GM12878 (cell line): ENCODE results near the gene B4GALT7. TPM values are rescaled to one million over a fixed set of nuclear protein-coding genes. Genes with fewer than 3 reads are reported as not detected.

ENCODE experiments used
- ATAC-seq: fragments of 200-7000 bp; cut with Tn5 transposase; 3 replicates; pipeline ENCODE4 v1.9.1; 2020; ENCODE audit warnings: mild to moderate bottlenecking, moderate library complexity
- BruUV-seq: library from RNA; stranded (reverse); fragments of 400-500 nt; replicated peaks from 2 replicates; lab custom pipeline; 2021; lab: Mats Ljungman, UMichigan
- CTCF ChIA-PET: fragments of 300-600 bp; sonication (Branson Sonifier 250); formaldehyde crosslinking; extraction: SDS; loops from one replicate; lab custom pipeline; 2021; ENCODE audit warnings: inconsistent platforms; lab: Yijun Ruan, JAX
- POLR2A ChIA-PET: fragments of 350-600 bp; formaldehyde crosslinking; extraction: SDS; loops from one replicate; lab custom pipeline; 2021; ENCODE audit warnings: inconsistent platforms; lab: Charles Lee
- RAD21 ChIA-PET: fragments of 300-600 bp; sonication (Branson Sonifier 250); formaldehyde crosslinking; loops from one replicate; lab custom pipeline; 2023; ENCODE audit warnings: antibody characterized with exemption; ENCODE audit not compliant: unreplicated experiment; lab: Charles Lee
- SMC1A ChIA-PET: fragments of 300-600 bp; sonication (Branson Sonifier 250); formaldehyde crosslinking; loops from one replicate; lab custom pipeline; 2023; ENCODE audit not compliant: unreplicated experiment, uncharacterized antibody; lab: Charles Lee
- DNase-seq: peaks from one replicate; pipeline ENCODE4 v3.0.0-alpha.2; 2011; ENCODE audit warnings: low read depth, low spot score
- FAIRE-seq: peaks from 3 replicates; lab custom pipeline; 2011; peaks lifted over from hg19 to GRCh38; lab: Jason Lieb, UNC
- H2AFZ ChIP-seq: 2 replicates; pipeline ENCODE4 v1.6.0; 2011; ENCODE audit warnings: low read depth, low read length, control low read depth; ENCODE audit not compliant: control insufficient read depth
- H3K27ac ChIP-seq: 2 replicates; pipeline ENCODE4 v1.5.1; 2011; ENCODE audit warnings: control low read depth; ENCODE audit not compliant: control insufficient read depth, insufficient read depth
- H3K27me3 ChIP-seq, 2 experiments: replicated peaks in 1 of 2; 2 replicates each; pipeline versions ENCODE4 v1.6.0 to v1.6.1; 2011; ENCODE audit warnings: low read length in 1 of 2; ENCODE audit not compliant: control insufficient read depth in 2 of 2, insufficient read depth in 2 of 2
- H3K36me3 ChIP-seq, 2 experiments: 2 replicates each; pipeline ENCODE4 v1.5.1; 2011; ENCODE audit warnings: low read length in 1 of 2; ENCODE audit not compliant: control insufficient read depth in 2 of 2, insufficient read depth in 2 of 2
- H3K4me1 ChIP-seq: 2 replicates; pipeline ENCODE4 v1.6.1; 2011; ENCODE audit warnings: mild to moderate bottlenecking, low read length, moderate library complexity, mixed read lengths; ENCODE audit not compliant: control insufficient read depth, insufficient read depth
- H3K4me2 ChIP-seq: 2 replicates; pipeline ENCODE4 v1.6.0; 2011; ENCODE audit warnings: control low read depth; ENCODE audit not compliant: control insufficient read depth, insufficient read depth
- H3K4me3 ChIP-seq: fragments of 200-600 bp; sonication (generic); 2 replicates; pipeline ENCODE4 v1.5.1; 2016
- H3K79me2 ChIP-seq: 2 replicates; pipeline ENCODE4 v1.6.0; 2011; ENCODE audit warnings: low read length; ENCODE audit not compliant: control insufficient read depth, insufficient read depth
- H3K9ac ChIP-seq: 2 replicates; pipeline ENCODE4 v1.8.0; 2011; ENCODE audit warnings: low read length, control low read depth, mixed read lengths; ENCODE audit not compliant: control insufficient read depth, insufficient read depth
- H3K9me3 ChIP-seq: replicated peaks from 3 replicates; pipeline ENCODE4 v1.5.1; 2011; ENCODE audit warnings: mild to moderate bottlenecking, low read length; ENCODE audit not compliant: control insufficient read depth, insufficient read depth
- H4K20me1 ChIP-seq: 2 replicates; pipeline ENCODE4 v1.6.0; 2011; ENCODE audit not compliant: control insufficient read depth, insufficient read depth
- HDAC6 ChIP-seq: fragments of 200-600 bp; sonication (generic); IDR thresholded peaks from one replicate; pipeline ENCODE4 v1.8.0; 2017; ENCODE audit warnings: antibody characterized with exemption; ENCODE audit not compliant: unreplicated experiment
- POLR2A ChIP-seq: IDR thresholded peaks from 2 replicates; pipeline ENCODE4 v1.6.1; 2011; ENCODE audit warnings: low read depth, mild to moderate bottlenecking, low read length
- POLR2AphosphoS2 ChIP-seq: IDR thresholded peaks from 2 replicates; pipeline ENCODE4 v1.6.1; 2011; ENCODE audit warnings: low read depth, mild to moderate bottlenecking, low read length, improper control_type of control experiment, moderate library complexity
- SIN3A ChIP-seq: IDR thresholded peaks from 2 replicates; pipeline ENCODE4 v1.6.1; 2012; ENCODE audit warnings: low read depth, low read length, improper control_type of control experiment
- SMC3 ChIP-seq: IDR thresholded peaks from 2 replicates; pipeline ENCODE4 v1.6.1; 2011; ENCODE audit warnings: low read length, improper control_type of control experiment, borderline replicate concordance
- SUZ12 ChIP-seq: fragments of 200-600 bp; sonication (generic); IDR thresholded peaks from one replicate; pipeline ENCODE4 v1.6.1; 2018; ENCODE audit warnings: antibody characterized with exemption, mild to moderate bottlenecking; ENCODE audit not compliant: unreplicated experiment
- WGBS: methylation state at CpG from one replicate; pipeline ENCODE4 v1.1.6; 2016; ENCODE audit warnings: low lambda C conversion rate; ENCODE audit not compliant: insufficient replicate concordance, insufficient coverage; ENCODE audit errors: missing lambda C conversion rate; 5-methylcytosine and 5-hydroxymethylcytosine counted together
- in situ Hi-C: fragments of 300-500 bp; cut with MboI; formaldehyde crosslinking; loops from 9 replicates; pipeline ENCODE4 v1.14.3; 2018; ENCODE audit warnings: mixed read lengths
- intact Hi-C: fragments of 100-400 bp; cut with micrococcal nuclease; formaldehyde crosslinking; loops from one replicate; pipeline ENCODE4 v1.14.2; 2022; ENCODE audit not compliant: unreplicated experiment
- polyA plus RNA-seq, 11 experiments: library from polyadenylated mRNA; depleted of rRNA in 4 of 11; unstranded in 6 of 11; stranded (reverse) in 5 of 11; fragments of >200 nt; fragmentation: Nextera tagmentation in 4 of 11; fragmentation: Illumina TruSeq in 1 of 11; extraction: Ambion mirVana in 4 of 11; extraction: Trizol in 1 of 11; gene quantifications; 1 replicate in 1 of 11; 2 replicates in 10 of 11; pipeline versions ENCODE4 v1.2.1 to v1.2.3, GENCODE V29; 2011 to 2016; ENCODE audit warnings: inconsistent platforms in 2 of 11, missing spikeins in 2 of 11, low read depth in 1 of 11
- total RNA-seq, 4 experiments: library from RNA; depleted of rRNA in 3 of 4; stranded (reverse); fragments of >200 nt in 3 of 4; fragmentation: Illumina TruSeq in 1 of 4; extraction: Trizol in 1 of 4; gene quantifications; 2 replicates each; pipeline versions ENCODE4 v1.2.1 to v1.2.3, GENCODE V29; 2013 to 2021

B4GALT7 gene
- total and polyA plus RNA-seq, 10 of the 15 experiments (the other 5 are each of a cell fraction or from before 2014, with no cell fraction given) = 0.34 to 27.3 (median 16.4) TPM

GRCh38 chr5:177595991-177596774 lies 3.7 kb upstream of the B4GALT7 start:
- CTCF ChIA-PET = no interaction called here
- in situ Hi-C loops = no loop called here

GRCh38 chr5:177596775-177597238 lies 3.1 kb upstream of the B4GALT7 start:
- ChIA-PET CTCF (no interaction called here), POLR2A (interaction anchor here (0.7 kb wide), 1 partner anchor 47 kb away, joined by 4 read pairs; no protein-coding TSS in a partner anchor), SMC1A (no interaction called here), RAD21 (no interaction called here)
- intact Hi-C loops = loop anchor here (10.0 kb wide), 1 partner anchor 292 kb away; the partner anchor contains the start of genes PRELID1 and RAB24
- DNase-seq = no peak
- Histone ChIP-seq H3K79me2 (peaks cover 34% of the 10 kb centered on the region), H3K9me3 (no peaks in the 10 kb centered on the region), H2AFZ (no peak overlapping the region), H3K36me3 (peaks cover 14 to 30% of the 10 kb centered on the region in 2 experiments; a peak in 3 of 4 replicates), H3K27ac (no peak overlapping the region), H3K4me1 (peaks cover 11% of the 10 kb centered on the region), H3K9ac (no peak overlapping the region), H3K27me3 (no peaks in the 10 kb centered on the region), H3K4me3 (no peak overlapping the region), H3K4me2 (no peak overlapping the region), H4K20me1 (no peaks in the 10 kb centered on the region)
- no peak for ATAC-seq
- 100% methylated on average over 2 of the region's 2 CpGs for WGBS
- TF ChIP-seq POLR2A = peak; percentile 2; the same call in 1 of the 2 replicates
- no peak for TF ChIP-seq SMC3
- TF ChIP-seq POLR2AphosphoS2 = 0 out of 2 replicates have a peak, but pooled peaks have one; percentile 49
- FAIRE-seq = no peak
- no TSS peak for BruUV-seq
- in situ Hi-C loops = no loop called here

More at GRCh38 chr5:177595991-177596774, 3.7 kb upstream of the B4GALT7 start:
- Histone ChIP-seq H2AFZ (no peak overlapping the region), H3K4me3 (no peak overlapping the region), H3K4me2 (no peak overlapping the region), H3K27me3 (no peaks in the 10 kb centered on the region), H3K36me3 (peaks cover 14 to 30% of the 10 kb centered on the region in 2 experiments; a peak in 3 of 4 replicates), H3K79me2 (peaks cover 33% of the 10 kb centered on the region), H3K9me3 (no peaks in the 10 kb centered on the region), H3K27ac (no peak overlapping the region), H3K9ac (no peak overlapping the region), H4K20me1 (no peaks in the 10 kb centered on the region), H3K4me1 (peaks cover 10% of the 10 kb centered on the region)
- no TSS peak for BruUV-seq
- DNase-seq (no peak), FAIRE-seq (no peak), ATAC-seq (no peak)
- intact Hi-C loops = loop anchor here (10.0 kb wide), 1 partner anchor 291 kb away; the partner anchor contains the start of genes PRELID1 and RAB24
- TF ChIP-seq POLR2A (peak; percentile 54), SIN3A (no peak), SUZ12 (no peak), HDAC6 (no peak)
- WGBS = 88% methylated on average over 2 of the region's 2 CpGs
- POLR2A ChIA-PET = interaction anchor here (0.9 kb wide), 1 partner anchor 90 kb away, joined by 3 read pairs; no protein-coding TSS in a partner anchor
- SMC1A ChIA-PET = no interaction called here
- RAD21 ChIA-PET = no interaction called here
